NB4 (cell line): Measurements from ENCODE around the gene CSF3R.
"Not testable (repeated sequence)": the region's sequence is repeated elsewhere in the genome, so short reads cannot be mapped to it uniquely, and the experiment has no call there.

Experiments used
- DNase-seq: peaks from one replicate; pipeline ENCODE4 v3.0.0; 2010; ENCODE audit warnings: low read depth
- H3K4me3 ChIP-seq: one replicate; pipeline ENCODE4 v1.5.1; 2011; ENCODE audit warnings: mild to moderate bottlenecking, low read depth, low read length, moderate library complexity
- CTCF ChIP-seq: IDR thresholded peaks from one replicate; pipeline ENCODE4 v1.5.1; 2012; ENCODE audit warnings: low read depth, low read length
- MAX ChIP-seq: IDR thresholded peaks from 2 replicates; pipeline ENCODE4 v1.6.1; 2011; ENCODE audit warnings: low read depth, low read length
- MYC ChIP-seq: IDR thresholded peaks from 2 replicates; pipeline ENCODE4 v1.6.1; 2011; ENCODE audit warnings: low read depth, low read length
- POLR2A ChIP-seq: IDR thresholded peaks from 2 replicates; pipeline ENCODE4 v1.6.1; 2011; ENCODE audit warnings: mild to moderate bottlenecking; ENCODE audit not compliant: insufficient read length; ENCODE audit errors: extremely low read depth

The CSF3R gene

GRCh38 chr1:36506276-36506920 is 23.7 kb upstream of the CSF3R start:
- DNase-seq: no peak
- TF ChIP-seq POLR2A (no peak), CTCF (no peak), MAX (no peak), MYC (no peak)
- H3K4me3 ChIP-seq: no peak overlapping the region

GRCh38 chr1:36503733-36504132 is 21.0 kb upstream of the CSF3R start:
- H3K4me3 ChIP-seq: no peak overlapping the region
- no peak for DNase-seq
- TF ChIP-seq CTCF: no peak

- no peak overlapping the region for H3K4me3 ChIP-seq
- no peak for DNase-seq
- TF ChIP-seq POLR2A (no peak), CTCF (no peak), MYC (no peak), MAX (no peak)
Measured at GRCh38 chr1:36503159-36503558, 20.4 kb upstream of the CSF3R start.

- H3K4me3 ChIP-seq: no peak overlapping the region
- TF ChIP-seq MYC (no peak), CTCF (no peak), POLR2A (no peak), MAX (no peak)
- DNase-seq: no peak
Measured at GRCh38 chr1:36502616-36503015, 19.9 kb upstream of the CSF3R start.

GRCh38 chr1:36501911-36502310 is 19.2 kb upstream of the CSF3R start:
- not testable (repeated sequence) for H3K4me3 ChIP-seq, DNase-seq

GRCh38 chr1:36497207-36497606 is 14.5 kb upstream of the CSF3R start:
- no peak for DNase-seq
- no peak for TF ChIP-seq MAX
- TF ChIP-seq POLR2A: no peak
- TF ChIP-seq MYC: no peak
- TF ChIP-seq CTCF: no peak
- no peak overlapping the region for H3K4me3 ChIP-seq

- no peak overlapping the region for H3K4me3 ChIP-seq
- no peak for DNase-seq
- TF ChIP-seq MYC: no peak
- TF ChIP-seq MAX: no peak
- no peak for TF ChIP-seq POLR2A
- no peak for TF ChIP-seq CTCF
Measured at GRCh38 chr1:36494971-36495370, 12.3 kb upstream of the CSF3R start.
